SKM-1 (cell line): ENCODE measurements around the gene SPARC.

Source experiments
- DNase-seq: peaks from one replicate; lab custom pipeline; 2025; ENCODE audit not compliant: unreplicated experiment; lab: John Stamatoyannopoulos, UW

Gene SPARC

GRCh38 chr5:151661968-151662732 is 24.6 kb downstream of the SPARC start:
- no peak for DNase-seq

- no peak for DNase-seq
Observed at GRCh38 chr5:151660616-151661495, 25.9 kb downstream of the SPARC start.

- DNase-seq = peak; percentile 69
Observed at GRCh38 chr5:151659001-151659754, 27.5 kb downstream of the SPARC start.

GRCh38 chr5:151657114-151657513 is 29.6 kb downstream of the SPARC start:
- DNase-seq = no peak

GRCh38 chr5:151656311-151656710 is 30.4 kb downstream of the SPARC start:
- DNase-seq = no peak

GRCh38 chr5:151651997-151652645 is 34.6 kb downstream of the SPARC start:
- DNase-seq = peak; percentile 67

GRCh38 chr5:151648988-151649387 is 37.7 kb downstream of the SPARC start:
- DNase-seq = no peak

- DNase-seq = no peak
Observed at GRCh38 chr5:151648089-151648488, 38.6 kb downstream of the SPARC start.

GRCh38 chr5:151647320-151647861 is 39.3 kb downstream of the SPARC start:
- no peak for DNase-seq

GRCh38 chr5:151646334-151646733 is 40.4 kb downstream of the SPARC start:
- no peak for DNase-seq

GRCh38 chr5:151643388-151643787 is 43.3 kb downstream of the SPARC start:
- no peak for DNase-seq

GRCh38 chr5:151642472-151643140 is 44.1 kb downstream of the SPARC start:
- DNase-seq = no peak

GRCh38 chr5:151638619-151639018 is 48.1 kb downstream of the SPARC start:
- no peak for DNase-seq

- DNase-seq = no peak
Observed at GRCh38 chr5:151637676-151638075, 49.0 kb downstream of the SPARC start.

GRCh38 chr5:151633892-151634291 is 52.8 kb downstream of the SPARC start:
- DNase-seq = no peak

- DNase-seq = no peak
Observed at GRCh38 chr5:151632941-151633340, 53.8 kb downstream of the SPARC start.

- no peak for DNase-seq
Observed at GRCh38 chr5:151632524-151632923, 54.2 kb downstream of the SPARC start.

- DNase-seq = no peak
Observed at GRCh38 chr5:151631941-151632340, 54.8 kb downstream of the SPARC start.

- DNase-seq = no peak
Observed at GRCh38 chr5:151630088-151630487, 56.6 kb downstream of the SPARC start.
